ENCODE data around the gene AKIRIN2.
"Not testable (repeated sequence)": the region's sequence is repeated elsewhere in the genome, so short reads cannot be mapped to it uniquely, and the experiment has no call there.

AKIRIN2 gene

DNA sequence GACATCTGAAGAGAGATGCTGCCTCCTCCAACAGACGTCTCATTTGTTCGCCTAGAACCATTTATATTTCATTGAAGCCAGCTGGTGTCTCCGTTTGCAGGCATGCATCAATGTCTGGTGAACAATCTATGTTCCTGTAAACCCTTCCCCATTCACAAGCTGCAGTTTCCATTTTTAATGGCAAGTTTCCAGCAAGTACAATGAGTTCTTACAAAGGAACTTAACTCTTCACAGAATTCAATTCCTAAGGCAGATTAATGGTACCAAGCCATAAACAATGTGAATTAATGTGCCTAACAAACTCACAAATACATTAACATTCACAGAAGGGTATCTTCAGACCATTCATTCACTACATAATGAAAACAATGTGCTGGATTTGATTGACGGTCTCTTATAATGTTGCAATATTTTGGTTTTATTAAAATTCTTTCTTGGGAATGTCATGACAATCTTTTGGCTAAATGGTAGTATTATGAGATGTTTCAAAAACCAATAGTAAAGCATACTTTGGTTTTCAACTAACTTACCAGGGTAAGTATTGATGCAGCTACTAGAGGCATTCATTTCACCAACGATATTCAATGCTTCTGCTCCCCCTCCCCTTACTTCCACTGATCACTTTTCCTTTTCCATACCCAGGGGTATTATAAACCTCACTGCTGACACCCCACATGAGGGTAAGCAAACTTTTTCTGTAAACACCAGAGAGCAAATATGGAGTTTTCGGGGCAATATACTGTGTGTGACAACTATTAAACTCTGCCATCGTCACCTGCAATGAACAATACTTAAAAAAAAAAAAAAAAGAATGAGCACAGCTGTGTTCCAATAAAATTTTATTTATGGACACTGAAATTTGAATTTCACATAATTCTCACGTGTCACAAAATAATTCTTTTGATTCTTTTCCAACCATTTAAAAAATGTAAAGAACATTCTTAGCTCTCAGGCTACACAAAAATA lies 4.2 kb downstream of the AKIRIN2 start:
- intact Hi-C loops (cut with DNase I) = no loop called here
- DNase-seq = peak in 17 of 42 donors; percentile 19 to 66 (median 39)

DNA sequence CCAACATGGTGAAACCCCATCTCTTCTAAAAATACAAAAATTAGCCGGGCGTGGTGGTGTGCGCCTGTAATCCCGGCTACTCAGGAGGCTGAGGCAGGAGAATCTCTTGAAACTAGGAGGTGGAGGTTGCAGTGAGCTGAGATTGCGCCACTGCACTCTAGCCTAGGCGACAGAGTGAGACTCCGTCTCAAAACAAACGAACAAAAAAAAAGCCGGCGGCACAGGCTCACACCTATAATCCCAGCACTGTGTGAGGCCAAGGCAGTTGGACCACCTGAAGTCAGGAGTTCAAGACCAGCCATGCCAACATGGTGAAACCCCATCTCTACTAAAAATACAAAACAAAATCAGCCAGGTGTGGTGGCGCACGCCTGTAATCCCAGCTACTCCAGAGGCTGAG lies 5.2 kb downstream of the AKIRIN2 start:
- DNase-seq; intact Hi-C loops (cut with DNase I): not testable (repeated sequence)

DNA sequence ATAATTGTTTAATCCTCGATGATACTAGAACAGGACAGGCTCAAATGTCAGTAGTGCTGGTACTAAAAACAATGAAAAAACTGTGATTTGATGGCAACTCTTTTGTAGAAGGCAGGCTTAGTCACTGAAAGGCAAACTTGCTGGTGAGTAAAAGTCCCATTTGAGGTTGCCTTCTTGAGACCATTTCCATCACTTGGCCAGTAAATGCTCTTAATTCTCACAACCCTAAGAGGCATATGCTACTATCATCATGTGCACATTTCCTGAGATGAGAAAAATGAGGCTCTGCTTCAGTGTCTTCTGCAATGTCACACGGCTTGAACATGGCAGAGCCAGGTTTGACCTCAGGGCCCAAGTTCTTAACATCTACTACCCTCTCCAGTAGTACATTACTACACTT lies 9.9 kb downstream of the AKIRIN2 start:
- intact Hi-C loops (cut with DNase I) = no loop called here
- DNase-seq = no peak

DNA sequence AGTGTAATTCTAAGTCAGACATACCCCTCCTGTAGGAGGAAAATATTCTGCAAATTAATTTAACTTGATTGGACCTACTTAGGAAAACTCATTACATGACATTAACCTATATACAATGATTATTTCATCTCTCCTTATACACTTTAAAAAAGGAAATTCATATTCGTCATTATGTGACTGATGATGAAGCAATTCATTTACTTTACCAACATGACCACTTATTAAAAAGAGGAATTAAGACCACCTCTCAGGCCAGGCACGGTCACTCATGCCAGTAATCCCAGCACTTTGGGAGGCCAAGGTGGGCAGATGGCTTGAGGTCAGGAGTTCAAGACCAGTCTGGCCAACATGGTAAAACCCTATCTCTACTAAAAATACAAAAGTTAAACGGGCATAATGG lies 11.6 kb downstream of the AKIRIN2 start:
- intact Hi-C loops (cut with DNase I) = no loop called here

DNA sequence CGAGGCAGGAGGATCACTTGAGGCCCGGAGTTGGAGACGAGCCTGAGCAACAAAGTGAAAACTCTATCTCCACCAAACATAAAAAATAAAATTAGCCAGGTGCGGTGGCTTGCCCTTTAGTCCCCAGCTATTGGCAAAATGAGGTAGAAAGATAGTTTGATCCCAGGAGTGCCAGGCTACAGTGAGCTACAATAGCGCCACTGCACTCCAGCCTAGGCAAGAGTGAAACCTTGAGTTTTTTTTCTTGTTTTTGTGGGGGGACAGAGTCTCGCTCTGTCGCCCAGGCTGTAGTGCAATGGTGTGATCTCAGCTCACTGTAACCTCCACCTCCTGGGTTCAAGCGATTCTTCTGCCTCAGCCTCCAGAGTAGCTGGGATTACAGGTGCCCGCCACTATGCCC lies 14.1 kb downstream of the AKIRIN2 start:
- intact Hi-C loops (cut with DNase I); DNase-seq: not testable (repeated sequence)

More for the DNA sequence above, 11.6 kb downstream of the AKIRIN2 start:
- no peak for DNase-seq

DNA sequence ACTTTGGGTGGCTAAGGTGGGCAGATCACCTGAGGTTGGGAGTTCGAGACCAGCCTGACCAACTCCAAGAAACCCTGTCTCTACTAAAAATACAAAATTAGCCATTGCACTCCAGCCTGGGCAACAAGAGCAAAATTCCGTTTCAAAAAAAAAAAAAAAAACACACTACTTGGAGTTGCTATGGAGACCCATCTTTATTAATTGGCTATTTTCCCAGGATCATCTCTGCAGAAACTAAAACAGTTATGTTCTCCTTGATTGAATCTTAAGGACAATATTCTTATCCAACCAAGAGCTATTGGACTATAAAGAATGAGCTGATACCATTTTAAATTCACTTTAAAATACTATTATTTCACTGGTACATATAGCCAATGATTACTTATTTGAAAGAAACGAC lies 14.7 kb downstream of the AKIRIN2 start:
- no peak for DNase-seq
- intact Hi-C loops (cut with DNase I) = no loop called here

DNA sequence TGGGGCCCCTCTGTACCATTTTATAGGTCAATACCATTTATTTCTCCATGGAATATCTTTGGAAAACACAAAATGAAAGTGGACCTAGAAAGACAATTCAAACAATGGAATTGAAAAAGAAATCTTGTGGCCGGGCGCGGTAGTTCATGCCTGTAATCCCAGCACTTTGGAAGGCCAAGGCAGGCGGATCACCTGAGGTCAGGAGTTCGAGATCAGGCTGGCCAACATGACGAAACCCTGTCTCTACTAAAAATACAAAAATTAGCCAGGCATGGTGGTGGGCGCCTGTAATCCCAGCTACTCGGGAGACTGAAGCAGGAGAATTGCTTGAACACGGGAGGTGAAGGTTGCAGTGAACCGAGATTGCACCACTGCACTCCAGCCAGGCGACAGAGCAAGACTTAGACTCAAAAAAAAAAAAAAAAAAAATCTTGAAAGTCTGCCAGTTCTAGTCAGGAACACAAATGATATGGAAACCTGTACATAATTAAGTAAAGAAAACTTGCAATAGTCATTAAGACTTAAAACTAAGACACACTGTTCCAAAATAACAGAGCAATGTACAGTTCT lies 15.3 kb downstream of the AKIRIN2 start:
- DNase-seq; intact Hi-C loops (cut with DNase I): not testable (repeated sequence)

DNA sequence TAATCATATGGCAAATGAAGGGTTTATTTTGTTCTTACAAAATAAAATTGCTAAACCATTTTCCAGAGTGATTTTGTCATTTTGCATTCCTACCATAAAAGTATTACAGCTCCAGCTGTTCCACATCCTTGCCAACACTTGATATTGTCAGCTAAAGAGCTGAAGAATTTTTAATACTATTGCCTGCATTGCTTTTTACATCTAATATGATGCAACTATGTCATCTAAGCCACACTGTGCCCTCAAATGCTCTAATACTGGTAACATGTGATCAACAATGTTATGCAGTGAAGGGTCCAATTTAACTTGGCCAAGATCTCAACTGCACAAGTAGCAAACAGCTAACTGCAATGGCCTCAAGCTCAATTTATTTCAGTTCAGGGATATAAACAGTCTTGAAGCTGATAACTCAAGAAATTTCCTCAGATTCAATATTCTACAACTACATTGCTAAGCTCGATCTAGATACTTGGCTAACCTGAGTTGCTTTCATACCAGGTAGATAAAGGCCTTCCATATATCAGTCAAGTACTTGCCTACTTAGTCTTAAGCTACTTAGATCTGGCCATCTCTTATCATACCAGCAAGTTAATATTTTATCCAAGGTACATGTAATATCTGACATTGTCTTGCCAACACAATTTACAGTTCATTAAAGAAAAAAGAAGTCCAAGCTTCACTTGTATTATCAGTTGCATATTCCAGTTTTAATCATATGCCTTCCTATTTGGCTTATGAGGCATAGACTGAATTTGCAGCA lies 17.0 kb downstream of the AKIRIN2 start:
- DNase-seq = no peak
- intact Hi-C loops (cut with DNase I) = no loop called here

DNA sequence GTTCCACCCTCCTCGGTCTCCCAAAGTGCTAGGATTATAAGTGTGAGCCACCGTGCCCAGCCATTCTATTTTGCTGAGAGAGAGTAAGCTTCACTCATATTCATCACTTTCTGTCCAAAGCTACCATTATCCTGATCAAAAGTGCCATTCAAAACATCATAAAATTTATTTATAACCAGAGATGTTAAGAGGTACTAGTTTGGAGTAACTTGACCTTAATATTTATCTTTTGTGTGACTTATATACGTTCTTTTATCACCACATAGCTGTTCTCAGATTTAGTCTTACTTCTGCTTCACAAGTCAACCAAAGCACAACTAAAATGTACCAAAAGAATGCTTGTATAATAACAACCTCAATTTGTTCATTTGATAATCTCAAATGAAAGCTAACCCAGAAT lies 18.1 kb downstream of the AKIRIN2 start:
- no peak for DNase-seq

DNA sequence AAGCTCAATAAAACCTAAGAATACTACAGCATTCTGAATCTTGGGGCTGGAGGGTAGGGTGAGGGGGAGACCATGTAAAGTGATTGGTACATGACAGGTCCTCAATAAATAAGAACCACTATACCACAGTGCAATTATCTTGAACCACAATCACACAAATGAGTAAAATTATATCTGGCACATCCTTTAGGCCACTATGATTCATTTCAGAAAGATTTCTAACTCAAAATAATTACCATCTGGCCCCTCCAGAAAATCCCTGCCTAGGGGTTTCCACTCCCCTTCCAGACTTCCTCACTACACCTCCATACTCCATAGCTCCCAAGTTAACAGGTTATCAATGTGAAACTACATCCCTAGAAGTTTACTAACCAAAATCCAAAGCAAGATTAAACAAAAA lies 19.7 kb downstream of the AKIRIN2 start:
- intact Hi-C loops (cut with DNase I) = no loop called here
- DNase-seq = no peak

More for the DNA sequence above, 18.1 kb downstream of the AKIRIN2 start:
- intact Hi-C loops (cut with DNase I) = no loop called here

DNA sequence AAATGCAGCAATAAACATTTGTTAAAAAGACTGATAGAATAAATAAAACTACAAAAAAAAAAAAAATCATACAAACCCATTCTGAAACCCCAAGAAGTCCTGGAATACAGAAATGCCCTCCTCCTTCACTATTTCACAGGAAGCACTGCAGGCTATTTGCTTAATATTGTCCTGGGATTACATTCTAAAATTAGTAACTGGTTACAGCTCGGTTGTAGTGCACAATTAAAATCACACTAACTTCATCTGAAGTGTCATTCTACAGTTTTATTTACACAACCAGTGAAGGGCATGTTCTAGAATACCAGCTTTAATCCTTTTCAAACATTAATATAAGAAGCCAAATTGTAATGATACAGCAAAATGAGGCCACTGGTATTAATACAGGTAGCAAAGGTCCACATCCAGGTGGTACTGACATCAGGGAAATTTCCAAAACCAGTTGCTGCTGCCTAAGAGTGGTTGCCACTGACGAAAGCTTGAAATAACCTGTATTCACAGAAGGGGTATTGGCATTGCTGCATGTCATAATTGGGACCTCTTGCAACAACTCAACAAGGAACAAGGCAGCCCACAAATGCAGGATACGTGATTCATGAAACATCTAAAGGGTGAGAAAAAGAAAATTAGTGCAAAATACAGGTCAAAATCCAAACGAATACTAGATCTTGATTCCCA lies 26.9 kb downstream of the AKIRIN2 start:
- intact Hi-C loops (cut with DNase I) = no loop called here
- DNase-seq = no peak

DNA sequence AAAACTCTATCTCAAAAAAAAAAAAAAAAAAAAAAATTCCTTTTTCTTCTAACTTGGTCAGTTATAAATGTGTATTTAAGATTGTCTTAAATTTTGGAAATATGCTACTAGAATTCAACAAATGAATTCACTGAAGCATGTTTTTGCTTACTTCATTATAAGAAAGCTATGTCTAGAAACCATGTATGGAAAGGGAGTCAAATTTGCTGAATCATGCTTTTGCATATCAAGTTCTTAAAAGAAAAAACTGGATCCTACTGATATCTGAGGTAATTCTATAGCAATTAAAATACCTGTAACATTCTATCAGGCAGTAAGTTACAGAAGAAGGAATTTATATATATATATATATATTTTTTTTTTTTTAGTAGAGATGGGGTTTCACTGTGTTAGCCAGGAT lies 27.7 kb downstream of the AKIRIN2 start:
- no peak for DNase-seq
- intact Hi-C loops (cut with DNase I) = no loop called here

DNA sequence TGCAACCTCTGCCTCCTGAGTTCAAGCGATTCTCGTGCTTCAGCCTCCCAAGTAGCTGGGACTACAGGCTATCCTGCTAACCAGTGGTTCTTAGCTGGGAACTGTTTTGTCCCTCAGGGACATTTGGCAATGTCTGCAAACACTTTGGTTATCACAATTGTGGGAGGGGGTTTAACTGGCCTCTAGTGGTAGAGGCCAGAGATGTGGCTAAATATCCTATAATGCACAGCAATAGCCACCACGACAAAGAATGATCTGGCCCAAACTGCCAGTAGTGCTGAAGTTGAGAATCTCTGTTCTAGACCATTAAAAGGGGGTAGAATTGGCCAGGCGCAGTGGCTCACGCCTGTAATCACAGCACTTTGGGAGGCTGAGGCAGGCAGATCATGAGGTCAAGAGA lies 28.8 kb downstream of the AKIRIN2 start:
- intact Hi-C loops (cut with DNase I) = no loop called here
- DNase-seq = no peak

DNA sequence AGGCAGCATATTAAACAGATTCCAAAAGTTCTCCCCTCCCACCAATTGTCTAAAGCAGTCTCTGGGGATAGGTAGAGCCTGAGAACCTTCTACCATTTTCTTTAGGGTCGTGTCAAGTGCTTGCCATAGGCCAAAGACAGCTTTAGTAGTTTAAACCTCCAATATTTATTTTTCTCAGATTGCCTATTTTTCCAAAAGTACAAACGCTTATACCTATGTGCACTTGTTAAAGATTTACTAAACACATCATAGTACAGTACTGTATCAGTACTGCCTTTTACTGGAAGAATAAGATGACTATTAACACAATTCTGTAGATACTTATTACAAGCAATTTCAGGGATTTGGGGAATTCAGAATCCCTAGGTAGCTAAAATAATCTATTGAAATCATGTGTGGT lies 29.4 kb downstream of the AKIRIN2 start:
- intact Hi-C loops (cut with DNase I) = no loop called here

DNA sequence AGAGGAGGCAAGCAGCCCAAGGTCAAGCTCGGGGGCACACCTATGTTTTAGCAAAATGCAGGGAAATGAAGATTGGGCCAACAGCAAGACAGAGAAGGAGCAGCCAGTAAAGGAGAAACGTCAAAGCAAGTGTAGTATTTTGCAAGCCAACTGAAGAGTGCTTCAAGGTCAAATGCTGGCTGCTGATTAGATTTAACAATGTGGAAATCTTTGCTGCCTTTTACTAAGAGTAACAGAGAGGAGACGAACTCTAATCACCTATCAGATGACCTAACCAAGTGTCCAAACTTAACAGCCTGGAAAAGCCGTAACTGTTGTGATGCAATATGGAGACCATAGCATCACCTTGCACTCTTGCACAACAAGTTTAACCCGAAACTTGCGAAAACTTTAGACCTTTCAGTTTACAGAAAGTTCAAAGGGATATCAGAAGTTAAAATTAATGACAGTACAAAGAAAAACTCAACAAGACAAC lies 30.4 kb downstream of the AKIRIN2 start:
- DNase-seq = no peak
- intact Hi-C loops (cut with DNase I) = no loop called here

More for the DNA sequence above, 29.4 kb downstream of the AKIRIN2 start:
- no peak for DNase-seq

DNA sequence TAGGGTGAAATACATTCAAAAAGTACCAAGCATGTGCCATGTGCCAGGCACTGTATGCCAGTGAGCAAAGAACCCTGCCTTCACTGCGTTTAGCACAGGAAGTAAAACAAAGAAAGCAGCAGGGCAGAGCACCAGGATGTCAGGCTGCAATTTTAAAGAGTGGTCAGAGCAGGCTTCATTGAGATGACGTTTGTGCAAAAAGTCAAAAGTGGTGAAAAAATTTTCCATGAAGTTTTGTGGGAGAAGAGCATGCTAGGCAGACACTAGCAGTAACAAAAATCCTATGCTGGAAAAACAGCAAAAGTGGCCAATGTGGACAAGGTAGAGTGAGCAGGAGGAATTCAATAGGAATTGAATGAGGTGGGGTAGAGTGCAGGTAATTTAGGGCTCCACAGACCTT lies 31.3 kb downstream of the AKIRIN2 start:
- intact Hi-C loops (cut with DNase I) = no loop called here
- no peak for DNase-seq

DNA sequence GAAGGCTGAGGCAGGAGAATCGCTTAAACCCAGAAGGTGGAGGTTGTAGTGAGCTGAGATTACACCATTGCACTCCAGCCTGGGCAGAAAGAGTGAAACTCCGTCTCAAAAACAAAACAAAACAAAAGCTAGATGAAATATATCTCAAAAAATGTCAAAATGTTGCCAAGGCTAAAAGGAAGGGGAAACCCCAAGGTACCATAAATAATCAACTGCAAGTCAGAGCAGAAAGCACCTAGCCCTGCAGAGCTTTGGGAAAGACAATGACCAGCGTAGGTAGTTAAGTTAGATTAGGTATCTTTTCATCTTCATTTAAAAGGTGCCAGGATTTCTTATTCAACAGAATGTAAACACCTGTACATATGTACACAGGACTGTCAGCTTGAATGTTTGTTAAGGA lies 33.0 kb downstream of the AKIRIN2 start:
- intact Hi-C loops (cut with DNase I) = no loop called here
- DNase-seq = no peak

DNA sequence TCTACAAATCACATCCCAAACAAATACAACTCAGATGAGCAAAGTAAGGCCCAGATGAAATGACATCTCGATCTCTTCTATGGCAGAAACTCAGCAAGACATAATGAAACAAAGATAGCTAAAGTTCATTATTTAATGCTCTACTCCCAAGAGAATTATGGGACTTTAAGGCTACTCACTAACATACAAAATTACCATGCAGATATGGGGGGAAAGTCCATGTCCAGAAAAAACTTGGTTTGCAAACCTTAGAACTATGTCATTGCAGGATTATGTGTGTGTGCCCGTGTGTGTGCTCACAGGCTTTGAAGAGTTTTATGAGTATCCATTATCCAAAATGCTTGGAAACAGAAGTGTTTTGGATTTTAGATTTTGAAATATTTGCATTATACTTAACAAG lies 34.0 kb downstream of the AKIRIN2 start:
- intact Hi-C loops (cut with DNase I) = no loop called here
- no peak for DNase-seq

DNA sequence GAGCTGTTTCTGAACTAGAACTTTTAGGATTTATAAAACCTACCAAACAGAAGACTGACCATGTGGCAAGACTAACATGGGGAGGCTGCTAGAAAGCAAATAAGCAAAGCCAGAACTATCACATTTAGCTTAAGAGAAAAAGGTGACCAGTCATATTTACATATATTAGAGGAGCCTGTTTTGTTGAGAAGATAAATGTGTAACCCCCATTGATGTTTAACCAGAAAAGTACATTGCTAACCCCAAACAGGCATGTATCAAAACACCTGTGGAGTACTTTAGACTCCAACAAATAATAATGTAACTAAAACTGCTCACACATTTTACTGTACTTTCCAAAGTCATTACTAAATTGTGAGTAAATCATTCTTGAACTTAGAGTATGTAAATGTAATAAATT lies 35.0 kb downstream of the AKIRIN2 start:
- DNase-seq = no peak
- intact Hi-C loops (cut with DNase I) = no loop called here
